RWPE2 (cell line): ENCODE data around the gene TMF1.
A peak's percentile ranks its signal among the peaks of the same experiment; 100 is the strongest.

Experiments
- ATAC-seq: fragments of 200-7000 bp; cut with Tn5 transposase; 3 replicates; pipeline ENCODE4 v1.9.1; 2021; ENCODE audit warnings: low read depth
- DNase-seq: peaks from one replicate; pipeline ENCODE4 v3.0.0-alpha.2; 2020; ENCODE audit warnings: low spot score
- H3K27ac ChIP-seq: fragments of 450-650 bp; 2 replicates; pipeline ENCODE4 v1.5.1; 2017; ENCODE audit warnings: mild to moderate bottlenecking; ENCODE audit not compliant: poor library complexity, severe bottlenecking
- H3K27me3 ChIP-seq: fragments of 250-450 bp; sonication (Bioruptor Pico); 2 replicates; pipeline ENCODE4 v1.5.1; 2021; ENCODE audit warnings: mild to moderate bottlenecking, moderate library complexity; ENCODE audit not compliant: insufficient read depth, poor library complexity, severe bottlenecking
- H3K36me3 ChIP-seq: fragments of 250-450 bp; sonication (Bioruptor Pico); 2 replicates; pipeline ENCODE4 v1.5.1; 2020; ENCODE audit warnings: low read depth, mild to moderate bottlenecking, moderate library complexity
- H3K4me1 ChIP-seq: fragments of 250-450 bp; sonication (Bioruptor Pico); 2 replicates; pipeline ENCODE4 v1.5.1; 2021; ENCODE audit warnings: mild to moderate bottlenecking, moderate library complexity; ENCODE audit not compliant: insufficient read depth, poor library complexity, severe bottlenecking
- H3K4me3 ChIP-seq: fragments of 250-450 bp; sonication (Bioruptor Pico); 2 replicates; pipeline ENCODE4 v1.5.1; 2021; ENCODE audit warnings: mild to moderate bottlenecking, moderate library complexity; ENCODE audit not compliant: severe bottlenecking
- H3K9me3 ChIP-seq: fragments of 250-450 bp; sonication (Bioruptor Pico); 2 replicates; pipeline ENCODE4 v1.5.1; 2021; ENCODE audit warnings: mild to moderate bottlenecking, moderate library complexity; ENCODE audit not compliant: severe bottlenecking
- TF ChIP-seq, protein P1 (sequence below): fragments of 450-650 bp; IDR thresholded peaks from one replicate; pipeline ENCODE4 v1.5.1; 2017; ENCODE audit warnings: mild to moderate bottlenecking, moderate library complexity; ENCODE audit not compliant: poor library complexity, severe bottlenecking

TMF1 gene

GRCh38 chr3:69095636-69096035 lies 43.5 kb upstream of the TMF1 start:
- ATAC-seq (no peak), DNase-seq (no peak)
- Histone ChIP-seq H3K27me3 (no peaks in the 10 kb centered on the region), H3K4me3 (no peak overlapping the region), H3K4me1 (peaks cover 18% of the 10 kb centered on the region), H3K36me3 (peaks cover 33% of the 10 kb centered on the region), H3K27ac (no peak overlapping the region), H3K9me3 (no peaks in the 10 kb centered on the region)
- TF ChIP-seq, protein P1, sequence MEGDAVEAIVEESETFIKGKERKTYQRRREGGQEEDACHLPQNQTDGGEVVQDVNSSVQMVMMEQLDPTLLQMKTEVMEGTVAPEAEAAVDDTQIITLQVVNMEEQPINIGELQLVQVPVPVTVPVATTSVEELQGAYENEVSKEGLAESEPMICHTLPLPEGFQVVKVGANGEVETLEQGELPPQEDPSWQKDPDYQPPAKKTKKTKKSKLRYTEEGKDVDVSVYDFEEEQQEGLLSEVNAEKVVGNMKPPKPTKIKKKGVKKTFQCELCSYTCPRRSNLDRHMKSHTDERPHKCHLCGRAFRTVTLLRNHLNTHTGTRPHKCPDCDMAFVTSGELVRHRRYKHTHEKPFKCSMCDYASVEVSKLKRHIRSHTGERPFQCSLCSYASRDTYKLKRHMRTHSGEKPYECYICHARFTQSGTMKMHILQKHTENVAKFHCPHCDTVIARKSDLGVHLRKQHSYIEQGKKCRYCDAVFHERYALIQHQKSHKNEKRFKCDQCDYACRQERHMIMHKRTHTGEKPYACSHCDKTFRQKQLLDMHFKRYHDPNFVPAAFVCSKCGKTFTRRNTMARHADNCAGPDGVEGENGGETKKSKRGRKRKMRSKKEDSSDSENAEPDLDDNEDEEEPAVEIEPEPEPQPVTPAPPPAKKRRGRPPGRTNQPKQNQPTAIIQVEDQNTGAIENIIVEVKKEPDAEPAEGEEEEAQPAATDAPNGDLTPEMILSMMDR = no peak

DNA sequence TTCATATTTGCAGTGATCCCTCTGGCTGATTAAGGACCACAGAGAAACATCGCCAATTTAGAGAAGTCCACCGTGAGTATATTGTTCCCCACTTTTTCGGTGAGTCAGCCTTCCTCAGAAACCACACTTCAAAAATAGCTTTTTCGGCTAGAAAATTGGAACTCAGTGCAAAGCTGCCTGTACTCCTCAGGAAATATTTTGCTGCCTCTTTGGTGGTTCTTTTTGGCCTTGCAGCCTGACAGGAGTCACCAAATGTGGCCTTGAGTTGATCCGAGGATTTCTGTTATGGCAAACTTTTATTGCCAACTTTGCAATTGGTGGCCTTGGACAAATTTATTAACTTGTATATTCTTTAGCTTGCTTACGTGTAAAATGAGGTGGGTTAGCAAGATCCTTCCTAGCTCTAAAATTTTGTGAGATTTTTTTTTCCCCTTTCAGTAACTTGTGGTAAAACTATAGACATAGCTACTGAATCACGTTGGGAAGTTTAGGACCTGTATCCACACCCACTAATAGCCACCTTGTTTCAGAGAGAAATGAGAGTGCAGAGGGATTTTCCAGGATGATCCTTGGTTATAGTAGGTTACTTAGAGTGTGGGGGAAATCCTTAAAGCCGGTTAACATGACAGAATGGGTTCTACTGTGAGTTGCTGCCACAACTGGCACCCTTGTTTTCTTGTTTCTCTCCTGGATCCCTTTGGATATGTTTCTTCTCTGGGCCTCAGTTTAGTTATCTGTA lies 42.5 kb upstream of the TMF1 start:
- H3K9me3 ChIP-seq = no peaks in the 10 kb centered on the region
- no peaks in the 10 kb centered on the region for H3K27me3 ChIP-seq
- H3K4me1 ChIP-seq = peaks cover 26% of the 10 kb centered on the region
- no peak for ATAC-seq
- H3K36me3 ChIP-seq = peaks cover 29% of the 10 kb centered on the region
- TF ChIP-seq, protein P1 = no peak
- no peak for DNase-seq
- H3K4me3 ChIP-seq = no peak overlapping the region
- no peak overlapping the region for H3K27ac ChIP-seq

- DNase-seq = no peak
- H3K36me3 ChIP-seq = peaks cover 40% of the 10 kb centered on the region
- H3K27me3 ChIP-seq = no peaks in the 10 kb centered on the region
- H3K4me3 ChIP-seq = no peak overlapping the region
- peaks cover 46% of the 10 kb centered on the region for H3K4me1 ChIP-seq
- peak overlapping the region; percentile 94 for H3K27ac ChIP-seq
- ATAC-seq = 0 out of 3 replicates have a peak, but pooled peaks have one; percentile 16
- TF ChIP-seq, protein P1 = no peak
- H3K9me3 ChIP-seq = no peaks in the 10 kb centered on the region
Measured at GRCh38 chr3:69092030-69092516, 39.9 kb upstream of the TMF1 start.

DNA sequence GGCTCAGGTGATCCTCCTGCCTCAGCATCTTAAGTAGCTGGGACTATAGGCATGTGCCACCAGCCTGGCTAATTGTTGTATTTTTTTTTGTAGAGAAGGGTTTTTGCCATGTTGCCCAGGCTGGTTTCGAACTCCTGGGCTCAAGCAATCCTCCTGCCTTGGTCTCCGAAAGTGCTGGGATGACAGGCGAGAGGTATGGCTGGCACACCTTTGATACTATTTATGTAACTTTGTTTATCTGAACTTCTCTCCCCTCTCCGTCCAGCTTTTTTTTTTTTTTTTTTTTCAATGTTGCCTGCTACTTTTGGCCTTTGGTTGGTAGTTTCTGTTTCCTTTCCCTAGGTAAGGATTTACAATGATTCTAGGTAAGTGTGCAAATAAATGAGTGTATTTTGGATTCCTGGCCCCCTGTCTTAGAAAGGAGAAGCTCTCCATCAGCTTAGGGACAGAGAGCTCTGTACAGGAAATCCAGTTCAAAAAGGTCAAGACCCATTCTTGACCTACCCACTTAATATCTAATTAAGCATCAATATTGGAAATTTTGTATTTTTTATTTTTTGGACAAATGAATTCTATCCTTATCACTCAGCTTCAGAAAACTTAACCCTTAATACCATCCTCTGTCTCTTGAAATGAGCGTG lies 39.4 kb upstream of the TMF1 start:
- Histone ChIP-seq H3K36me3 (peaks cover 43% of the 10 kb centered on the region), H3K27me3 (no peaks in the 10 kb centered on the region), H3K9me3 (no peaks in the 10 kb centered on the region), H3K27ac (peak overlapping the region; percentile 94), H3K4me3 (no peak overlapping the region), H3K4me1 (peaks cover 52% of the 10 kb centered on the region)
- DNase-seq = no peak
- ATAC-seq = no peak
- TF ChIP-seq, protein P1 = no peak
